Smooth muscle cell (in vitro differentiated cells): Measurements from ENCODE around the gene NEO1. TPM values are rescaled to one million over a fixed set of nuclear protein-coding genes. Genes with fewer than 3 reads are reported as not detected.

ENCODE experiments used
- DNase-seq: peaks from one replicate; lab custom pipeline; 2025; ENCODE audit not compliant: unreplicated experiment; lab: John Stamatoyannopoulos, UW
- H2AFZ ChIP-seq: fragments of 200-600 bp; sonication (generic); 2 replicates; pipeline ENCODE4 v1.6.0; 2016; ENCODE audit warnings: antibody characterized with exemption, low read depth, mild to moderate bottlenecking
- H3F3A ChIP-seq: fragments of 200-600 bp; sonication (generic); 2 replicates; pipeline ENCODE4 v1.6.0; 2017; ENCODE audit warnings: antibody characterized with exemption, low read depth
- H3K27ac ChIP-seq: fragments of 200-600 bp; sonication (generic); 2 replicates; pipeline ENCODE4 v1.5.1; 2016; ENCODE audit warnings: low read depth, mild to moderate bottlenecking
- H3K27me3 ChIP-seq: fragments of 200-600 bp; sonication (generic); 2 replicates; pipeline ENCODE4 v1.6.1; 2016; ENCODE audit warnings: low read depth, mild to moderate bottlenecking
- H3K36me3 ChIP-seq: fragments of 200-600 bp; sonication (generic); 2 replicates; pipeline ENCODE4 v1.5.1; 2016; ENCODE audit warnings: low read depth
- H3K4me1 ChIP-seq: fragments of 200-600 bp; sonication (generic); 2 replicates; pipeline ENCODE4 v1.5.1; 2016; ENCODE audit warnings: low read depth
- H3K4me2 ChIP-seq: fragments of 200-600 bp; sonication (generic); 2 replicates; pipeline ENCODE4 v1.6.0; 2016; ENCODE audit warnings: mild to moderate bottlenecking
- H3K4me3 ChIP-seq: fragments of 200-600 bp; sonication (generic); 2 replicates; pipeline ENCODE4 v1.5.1; 2016; ENCODE audit warnings: mild to moderate bottlenecking
- H3K79me2 ChIP-seq: fragments of 200-600 bp; sonication (generic); 2 replicates; pipeline ENCODE4 v1.6.0; 2016; ENCODE audit warnings: low read depth, mild to moderate bottlenecking
- H3K9ac ChIP-seq: fragments of 200-600 bp; sonication (generic); 2 replicates; pipeline ENCODE4 v1.6.0; 2016; ENCODE audit warnings: low read depth
- H3K9me3 ChIP-seq: fragments of 200-600 bp; sonication (generic); replicated peaks from 2 replicates; pipeline ENCODE4 v1.5.1; 2016; ENCODE audit warnings: low read depth
- H4K20me1 ChIP-seq: fragments of 200-600 bp; sonication (generic); 2 replicates; pipeline ENCODE4 v1.6.0; 2016; ENCODE audit warnings: low read depth
- CTCF ChIP-seq: fragments of 200-600 bp; sonication (generic); IDR thresholded peaks from 2 replicates; pipeline ENCODE4 v1.5.1; 2017; ENCODE audit warnings: borderline replicate concordance, mild to moderate bottlenecking, antibody characterized with exemption; ENCODE audit not compliant: insufficient read depth, poor library complexity, severe bottlenecking
- WGBS: methylation state at CpG from one replicate; pipeline ENCODE4 v1.1.7; 2016; ENCODE audit warnings: low lambda C conversion rate; 5-methylcytosine and 5-hydroxymethylcytosine counted together
- polyA plus RNA-seq: library from polyadenylated mRNA; unstranded; fragments of >200 nt; fragmentation: Nextera tagmentation; extraction: Ambion mirVana; gene quantifications from 2 replicates; pipeline ENCODE4 v1.2.1, GENCODE V29; 2016
- total RNA-seq: library from RNA; depleted of rRNA; stranded (reverse); fragments of >200 nt; gene quantifications from 2 replicates; pipeline ENCODE4 v1.2.3, GENCODE V29; 2014

NEO1 gene
- total and polyA plus RNA-seq, 2 experiments from 2014 or later = 4.9 to 21.8 TPM

- TF ChIP-seq CTCF = no peak
- H3K36me3 ChIP-seq = no peaks in the 10 kb centered on the region
- H3K9me3 ChIP-seq = no peaks in the 10 kb centered on the region
- WGBS = 91% methylated on average over 22 of the region's 38 CpGs
- H3K4me2 ChIP-seq = no peak overlapping the region
- no peak for DNase-seq
- H3K9ac ChIP-seq = no peak overlapping the region
- no peaks in the 10 kb centered on the region for H3K79me2 ChIP-seq
- no peak overlapping the region for H3K27ac ChIP-seq
- no peaks in the 10 kb centered on the region for H3K4me1 ChIP-seq
- no peaks in the 10 kb centered on the region for H3F3A ChIP-seq
- no peak overlapping the region for H2AFZ ChIP-seq
- H3K27me3 ChIP-seq = no peaks in the 10 kb centered on the region
- no peak overlapping the region for H3K4me3 ChIP-seq
- H4K20me1 ChIP-seq = no peaks in the 10 kb centered on the region
These were observed 270.6 kb downstream of the NEO1 start for GRCh38 chr15:73322665-73323373.

- no peaks in the 10 kb centered on the region for H3K4me1 ChIP-seq
- WGBS = 92% methylated on average over 29 of the region's 30 CpGs
- no peak overlapping the region for H3K4me2 ChIP-seq
- no peak for DNase-seq
- no peaks in the 10 kb centered on the region for H3K79me2 ChIP-seq
- TF ChIP-seq CTCF = no peak
- H3K36me3 ChIP-seq = no peaks in the 10 kb centered on the region
- H3F3A ChIP-seq = no peaks in the 10 kb centered on the region
- no peak overlapping the region for H2AFZ ChIP-seq
- no peaks in the 10 kb centered on the region for H3K27me3 ChIP-seq
- H3K9me3 ChIP-seq = no peaks in the 10 kb centered on the region
- H3K4me3 ChIP-seq = no peak overlapping the region
- H3K9ac ChIP-seq = no peak overlapping the region
- no peaks in the 10 kb centered on the region for H4K20me1 ChIP-seq
- H3K27ac ChIP-seq = no peak overlapping the region
These were observed 271.2 kb downstream of the NEO1 start for GRCh38 chr15:73323374-73323955.

GRCh38 chr15:73323956-73324355 lies 271.7 kb downstream of the NEO1 start:
- no peak for DNase-seq
- Histone ChIP-seq H4K20me1 (no peaks in the 10 kb centered on the region), H3K9me3 (no peaks in the 10 kb centered on the region), H3F3A (no peaks in the 10 kb centered on the region), H3K79me2 (no peaks in the 10 kb centered on the region), H2AFZ (no peak overlapping the region), H3K4me2 (no peak overlapping the region), H3K4me1 (no peaks in the 10 kb centered on the region), H3K4me3 (no peak overlapping the region), H3K36me3 (no peaks in the 10 kb centered on the region), H3K27me3 (no peaks in the 10 kb centered on the region), H3K9ac (no peak overlapping the region), H3K27ac (no peak overlapping the region)
- no peak for TF ChIP-seq CTCF
- WGBS = 95% methylated on average over 16 of the region's 16 CpGs
